ENCODE results near the gene PODXL2.
"Not testable (repeated sequence)": the region's sequence is repeated elsewhere in the genome, so short reads cannot be mapped to it uniquely, and the experiment has no call there.

The PODXL2 gene

DNA sequence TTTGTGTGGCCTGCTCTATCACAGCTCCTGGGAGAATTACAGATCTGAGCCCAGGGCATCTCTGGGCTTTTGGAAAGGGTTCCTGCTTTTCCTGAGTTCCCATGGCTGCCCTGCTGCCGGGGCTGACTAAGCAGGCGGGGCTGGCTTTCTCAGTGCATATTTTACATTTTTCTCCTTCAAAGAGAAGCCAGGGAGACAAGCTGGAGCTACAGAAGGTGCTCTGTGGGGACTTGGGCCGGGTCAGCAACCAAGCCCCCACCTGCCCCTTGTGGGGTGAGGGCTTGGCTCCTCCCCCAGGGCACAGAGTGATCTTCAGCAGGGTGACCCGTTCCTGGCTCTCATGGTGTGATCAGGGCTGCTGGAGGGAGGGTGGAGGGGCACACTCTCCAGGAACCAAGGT, 61.1 kb downstream of the PODXL2 start:
- DNase-seq (ENCODE audit: low read depth in 2 of 2) = no peak

DNA sequence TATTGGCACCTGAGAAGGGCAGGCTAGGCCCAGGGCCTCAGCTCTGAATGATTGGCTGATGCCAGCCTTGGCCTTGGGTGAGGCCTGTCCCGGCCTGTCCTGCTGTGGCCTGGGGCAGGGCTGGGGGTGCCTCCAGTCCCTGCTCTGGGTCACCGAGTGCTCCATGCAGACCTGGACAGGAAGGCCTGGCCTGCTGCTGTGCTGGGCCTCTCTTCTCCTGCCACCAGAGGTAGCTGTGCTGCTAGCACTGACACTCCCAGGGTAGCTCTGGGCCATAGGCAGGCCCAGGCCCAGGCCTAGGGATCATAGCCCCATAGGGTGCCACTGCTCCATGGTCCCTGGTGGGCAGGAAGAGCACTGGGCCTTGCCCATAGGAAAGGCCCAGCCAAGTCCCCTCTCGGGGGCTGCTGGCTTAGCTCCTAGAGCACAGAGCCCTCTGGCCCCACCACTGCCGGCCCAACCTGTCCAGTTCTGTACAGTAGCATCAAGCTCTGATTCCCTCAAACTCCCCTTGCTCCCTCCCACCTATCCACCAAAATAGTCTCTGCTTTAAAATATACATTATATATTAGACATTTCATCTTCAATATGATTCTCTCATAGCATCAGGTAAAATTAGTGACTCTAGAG, 62.0 kb downstream of the PODXL2 start:
- no peak for DNase-seq (ENCODE audit: low read depth in 2 of 2)

DNA sequence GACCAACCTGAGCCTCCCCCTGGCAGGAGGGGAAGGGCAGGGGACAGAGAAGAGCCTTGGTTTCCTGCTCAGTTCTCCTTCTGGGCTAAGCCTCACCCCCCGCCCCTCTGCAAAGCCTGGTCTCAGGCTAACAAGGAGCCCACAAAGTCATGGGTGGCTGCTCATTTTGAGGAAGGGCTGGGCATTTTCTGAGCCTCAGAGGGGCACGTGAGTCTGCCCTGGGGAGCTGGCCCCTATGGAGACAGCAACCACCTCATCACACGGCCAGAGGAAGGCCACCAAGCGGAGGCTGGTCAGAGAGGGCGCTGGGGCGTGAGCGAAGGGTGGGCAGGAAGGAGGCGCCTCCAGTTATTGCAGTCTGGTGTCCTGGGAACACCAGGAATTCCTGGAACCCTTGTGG, 62.5 kb downstream of the PODXL2 start:
- DNase-seq (ENCODE audit: low read depth in 2 of 2) = no peak

DNA sequence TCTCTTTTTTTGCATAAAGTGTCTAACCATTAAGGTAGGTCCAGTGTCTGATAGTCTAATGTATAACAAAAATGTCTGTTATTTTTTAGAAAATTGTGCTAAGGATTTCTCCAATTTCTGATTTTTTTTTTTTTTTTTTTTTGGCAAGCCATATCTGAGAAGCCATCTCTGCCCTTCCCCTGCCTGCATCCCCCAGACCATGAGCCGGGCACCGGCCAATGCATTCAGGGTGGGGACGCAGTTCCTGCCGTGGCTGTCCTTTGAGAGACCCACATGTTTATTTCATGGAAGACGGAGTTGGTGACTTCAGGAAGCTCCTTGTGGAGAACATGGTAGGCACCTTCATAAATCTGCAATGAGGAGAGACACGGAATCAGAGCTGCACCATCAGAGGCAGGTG, 63.0 kb downstream of the PODXL2 start:
- DNase-seq (ENCODE audit: low read depth in 2 of 2) = no peak

DNA sequence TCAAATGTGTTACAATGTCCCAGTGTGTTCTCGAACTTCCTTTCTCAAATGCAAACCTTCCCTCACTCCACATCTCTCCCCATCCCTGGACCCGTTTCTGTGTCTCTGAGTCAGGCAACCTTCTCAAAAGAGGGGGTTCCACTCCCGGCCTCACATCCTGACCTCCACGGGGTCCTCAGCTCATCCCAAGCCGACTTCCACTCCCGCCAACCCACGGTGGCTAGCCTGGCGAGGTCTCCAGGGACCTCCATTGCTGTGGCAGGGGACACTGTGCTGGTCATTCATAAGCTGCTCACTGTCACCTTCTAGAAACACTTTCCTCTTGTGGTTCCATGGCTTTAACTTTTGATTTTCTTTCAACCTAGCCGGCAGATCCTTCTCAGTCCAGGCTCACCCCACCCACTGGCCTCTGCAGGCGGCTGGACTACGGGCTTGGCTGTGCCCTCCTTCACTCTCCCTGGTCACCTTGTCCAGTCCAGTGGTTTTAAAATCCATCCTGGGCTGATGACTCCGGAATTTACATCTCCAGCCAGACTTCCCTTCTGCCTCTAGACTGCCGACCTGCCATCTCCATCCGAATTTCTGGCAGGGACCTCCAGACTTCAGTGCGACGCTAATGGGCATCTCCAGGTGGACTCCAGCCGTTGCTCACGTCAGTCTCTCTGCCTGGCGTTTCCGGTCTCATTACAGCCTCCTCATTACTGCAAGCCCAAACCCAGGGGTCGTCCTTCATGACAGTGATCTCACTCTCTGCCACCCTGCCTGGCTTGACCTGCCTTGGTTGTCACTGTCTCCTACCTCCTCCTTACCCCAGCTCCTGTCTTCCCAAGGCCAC, 63.7 kb downstream of the PODXL2 start:
- no peak for DNase-seq (ENCODE audit: low read depth in 2 of 2)

DNA sequence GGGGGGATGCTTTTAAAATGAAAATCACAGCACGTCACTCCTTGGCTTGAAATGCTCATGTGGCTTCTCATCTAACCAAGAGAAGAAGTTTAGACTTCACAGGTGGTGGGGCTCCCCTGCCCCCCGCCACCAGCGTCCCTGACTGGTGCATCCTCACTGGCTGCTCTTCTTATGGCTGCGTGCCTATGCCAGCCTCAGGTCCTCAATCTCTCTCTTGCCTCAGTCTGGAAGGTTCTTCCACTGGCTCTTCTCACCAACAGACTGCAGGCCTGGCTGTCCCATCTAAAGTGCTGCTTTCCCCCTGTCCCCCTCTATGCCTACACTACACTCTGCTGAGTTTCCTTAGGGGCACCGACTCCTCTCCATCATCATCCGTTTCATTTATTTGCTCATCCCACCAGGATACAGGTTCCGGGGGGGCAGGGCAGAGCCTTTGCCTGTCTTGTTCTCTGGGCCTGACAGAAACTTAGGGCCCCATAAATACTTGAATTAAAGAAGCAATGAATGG, 64.4 kb downstream of the PODXL2 start:
- DNase-seq (ENCODE audit: low read depth in 2 of 2) = no peak

DNA sequence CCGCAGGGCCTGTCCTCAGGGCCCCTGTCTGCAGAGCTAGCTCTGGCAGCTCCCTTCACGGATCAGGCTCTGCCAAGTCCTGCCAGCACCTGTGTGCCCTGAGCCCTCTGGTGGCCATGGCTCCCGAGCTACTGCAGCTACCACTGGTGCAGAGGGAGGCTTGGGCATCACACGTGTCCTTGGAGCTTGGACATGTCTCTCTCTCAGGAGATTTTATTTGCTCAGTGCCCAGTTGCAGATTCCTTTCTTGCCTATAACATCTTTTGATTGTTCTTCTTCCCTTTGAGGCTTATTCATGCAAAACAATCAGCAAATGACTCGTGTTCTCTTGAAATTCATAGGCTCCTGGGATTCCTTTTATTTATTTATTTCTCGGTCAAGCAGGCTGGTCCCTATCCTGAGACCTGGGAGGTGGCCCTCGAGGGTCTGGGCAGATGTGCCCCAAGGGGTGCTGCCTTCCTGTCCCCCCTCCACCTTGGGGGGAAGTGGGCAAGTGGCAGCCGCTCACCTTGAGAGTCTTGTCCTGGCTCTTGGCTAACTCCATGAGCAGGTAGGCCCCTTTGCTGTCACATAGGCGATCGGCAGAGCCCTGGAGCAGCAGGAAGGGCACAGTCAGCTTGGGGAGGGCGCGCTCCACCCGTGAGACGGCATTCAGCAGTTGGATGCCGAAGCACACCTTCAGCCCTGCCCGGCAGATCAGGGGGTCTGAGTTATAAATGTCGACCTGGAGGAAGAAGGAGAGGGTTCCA, 65.7 kb downstream of the PODXL2 start:
- DNase-seq (ENCODE audit: low read depth in 2 of 2) = no peak

DNA sequence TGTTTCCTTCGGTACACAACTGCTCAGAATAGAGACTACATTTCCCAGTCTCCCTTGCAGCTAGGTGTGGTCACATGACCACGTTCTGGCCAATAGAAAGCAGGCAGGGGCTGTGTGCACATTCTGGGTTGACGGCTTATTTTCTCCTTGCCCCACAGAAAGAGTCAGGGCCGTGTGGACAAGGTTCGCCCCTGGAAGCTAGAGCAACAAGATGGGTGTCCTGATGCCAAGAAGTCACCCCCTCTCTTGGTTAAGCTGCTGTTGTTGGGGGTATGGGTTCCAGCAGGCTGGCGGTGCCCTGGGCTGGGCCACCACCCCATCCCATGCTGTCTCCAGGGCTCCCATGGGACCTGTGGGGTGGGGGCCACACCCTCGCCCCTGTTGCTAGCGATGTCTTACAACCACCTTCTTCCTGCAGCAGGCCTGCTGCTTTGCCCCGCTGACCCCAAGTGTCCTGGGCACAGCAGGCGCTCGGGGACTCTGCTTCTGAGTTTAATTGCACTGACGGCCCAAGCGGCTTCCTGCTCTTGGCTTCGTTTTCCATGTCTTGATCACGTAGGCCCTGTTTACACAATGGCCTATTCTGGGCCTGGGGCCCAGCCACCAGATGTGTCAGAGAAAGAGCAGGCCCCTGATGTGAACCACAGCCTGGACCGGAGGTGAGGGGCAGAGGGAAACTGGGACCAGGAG, 68.7 kb downstream of the PODXL2 start:
- peak in 1 of 2 donors; percentile 12 for DNase-seq (ENCODE audit: low read depth in 2 of 2)

DNA sequence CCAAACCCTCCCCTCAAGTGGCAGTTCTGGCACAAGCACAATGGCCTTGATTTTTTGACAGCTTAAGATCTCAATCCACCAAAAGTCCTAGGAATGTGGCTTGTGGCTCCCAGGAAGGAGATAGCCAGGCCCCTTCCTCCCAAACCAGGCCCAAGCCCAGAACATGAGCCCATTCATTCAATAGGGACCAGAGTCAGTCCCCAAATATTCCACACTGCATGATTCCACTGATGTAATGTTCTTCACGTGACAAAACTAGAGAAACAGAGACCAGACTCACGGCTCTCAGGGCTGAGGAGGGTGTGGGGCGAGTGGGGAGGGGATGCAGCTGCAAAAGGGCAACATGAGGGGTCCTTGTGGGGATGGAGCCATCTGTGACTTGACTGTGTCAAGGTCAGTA, 69.3 kb downstream of the PODXL2 start:
- DNase-seq (ENCODE audit: low read depth in 2 of 2) = no peak

DNA sequence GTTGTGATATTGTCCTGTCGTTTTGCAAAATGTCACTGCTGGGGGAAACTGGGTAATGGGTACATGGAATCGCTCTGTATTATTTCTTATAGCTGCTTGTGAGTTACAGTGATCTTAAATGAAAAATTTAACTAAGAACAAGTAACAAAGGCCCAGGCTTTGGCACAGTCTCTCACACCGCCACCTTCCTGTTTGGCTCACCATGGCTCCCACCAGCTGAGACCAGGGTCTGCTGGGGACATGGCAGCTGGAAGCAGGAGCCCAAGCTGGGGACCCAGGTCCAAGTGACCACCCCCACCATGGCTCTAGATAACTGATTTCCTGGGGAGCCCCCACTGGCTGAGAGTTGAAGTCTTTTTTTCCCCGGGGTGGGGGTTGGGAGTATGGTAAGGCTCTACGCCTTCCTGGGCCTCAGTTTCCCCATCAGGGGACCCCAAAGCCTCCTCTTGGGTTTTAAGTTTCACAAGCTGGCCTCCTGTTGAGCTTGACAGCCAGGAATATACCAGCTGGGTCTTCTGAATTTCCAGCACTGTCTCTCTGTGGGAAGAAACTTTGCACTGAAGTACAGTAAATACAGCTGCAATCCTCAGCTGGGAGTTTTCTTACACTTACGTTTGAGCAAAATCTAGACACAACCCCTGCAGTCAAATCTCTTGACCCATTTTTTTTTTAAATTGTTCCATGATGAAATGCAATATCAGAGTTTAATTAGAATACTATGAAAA, 69.9 kb downstream of the PODXL2 start:
- no peak for DNase-seq (ENCODE audit: low read depth in 2 of 2)

DNA sequence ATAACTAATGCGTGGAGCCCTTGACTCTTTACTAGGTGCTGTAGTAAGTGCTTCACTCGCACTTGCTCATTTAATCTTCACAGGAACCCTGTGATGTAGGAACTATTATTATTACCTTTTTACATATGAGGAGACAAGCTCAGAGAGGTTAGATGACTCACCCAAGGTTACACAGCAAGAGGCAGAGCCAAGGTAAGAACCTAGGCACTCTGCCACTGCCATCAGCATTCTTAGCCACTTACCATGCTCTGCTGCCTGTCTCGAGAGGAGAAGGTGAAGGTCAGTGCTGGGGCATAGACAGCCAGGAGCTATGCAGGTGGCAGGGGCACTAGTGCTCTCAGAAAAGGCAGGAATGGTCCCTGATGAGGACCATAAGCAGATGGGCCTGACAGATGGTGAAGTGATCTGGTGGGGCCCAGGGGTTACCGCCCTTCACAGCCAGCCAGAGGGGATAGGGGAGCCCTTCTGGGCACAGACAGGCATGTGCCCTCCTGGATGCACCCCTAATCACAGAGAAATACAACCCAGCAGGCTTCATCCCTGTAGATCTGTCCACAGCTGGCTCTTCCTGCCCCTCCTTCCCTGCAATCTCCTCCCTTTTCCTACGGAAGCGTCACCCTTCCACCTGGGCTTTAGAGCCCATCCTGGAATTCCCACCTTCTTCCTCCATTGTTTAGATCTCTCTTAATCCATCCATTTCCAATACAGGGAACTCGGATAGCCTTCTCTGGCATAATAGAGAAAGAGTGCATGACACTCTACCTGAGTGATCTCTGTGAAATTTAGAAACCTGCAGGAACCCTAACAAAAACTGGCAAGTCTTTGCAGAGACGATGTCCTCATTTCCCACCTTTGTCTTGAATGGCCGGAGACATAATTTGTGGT, 70.7 kb downstream of the PODXL2 start:
- no peak for DNase-seq (ENCODE audit: low read depth in 2 of 2)

DNA sequence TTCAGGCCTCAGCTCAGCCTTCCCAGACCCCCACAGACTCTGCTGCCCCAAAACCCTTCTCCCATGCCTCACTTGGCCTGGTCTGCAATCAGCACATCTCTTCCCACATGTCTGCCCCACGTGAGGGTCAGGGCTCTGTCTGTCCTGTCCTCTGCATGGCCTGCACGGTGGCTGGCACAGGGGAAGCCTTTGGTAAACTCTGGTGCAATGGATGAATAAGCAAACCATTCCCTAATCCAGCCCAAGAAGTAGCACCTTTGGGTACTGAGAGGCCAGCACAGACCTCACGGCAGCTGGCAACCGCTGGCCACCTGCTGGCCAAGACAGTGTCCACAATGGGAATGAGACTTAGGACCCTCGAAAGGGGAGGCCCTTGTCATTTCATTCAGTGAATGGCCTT, 71.4 kb downstream of the PODXL2 start:
- no peak for DNase-seq (ENCODE audit: low read depth in 2 of 2)

DNA sequence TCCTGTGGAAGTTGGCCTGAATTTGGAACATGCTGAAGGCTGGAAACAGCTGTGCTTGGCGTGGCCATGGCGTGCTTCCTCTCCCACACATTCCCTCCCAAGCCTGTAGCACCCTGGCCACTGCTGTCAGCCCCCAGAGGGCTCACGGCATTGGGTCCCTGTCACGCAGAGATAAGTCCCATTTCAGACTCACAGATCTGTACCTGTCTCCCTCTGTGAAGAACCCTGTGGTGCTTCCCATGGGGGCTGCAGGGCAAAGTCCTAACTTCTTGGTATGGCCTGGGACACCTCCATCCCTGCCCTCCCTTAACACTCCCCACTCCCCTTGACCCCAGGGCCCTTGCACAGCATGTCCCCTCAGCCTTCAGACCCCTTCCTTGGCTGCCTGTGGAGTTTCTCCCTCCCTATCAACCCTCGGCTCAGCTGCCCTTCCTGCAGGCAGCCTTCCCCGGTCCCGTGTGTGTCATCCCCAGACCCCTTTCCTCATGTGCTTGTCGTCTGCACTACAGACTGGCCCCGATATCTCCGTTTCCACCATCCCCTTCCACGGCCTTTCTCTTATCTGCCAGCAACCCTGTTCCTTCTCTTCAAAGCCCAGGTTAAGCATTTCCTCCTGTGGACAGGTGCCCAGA, 72.4 kb downstream of the PODXL2 start:
- DNase-seq (ENCODE audit: low read depth in 2 of 2) = no peak

DNA sequence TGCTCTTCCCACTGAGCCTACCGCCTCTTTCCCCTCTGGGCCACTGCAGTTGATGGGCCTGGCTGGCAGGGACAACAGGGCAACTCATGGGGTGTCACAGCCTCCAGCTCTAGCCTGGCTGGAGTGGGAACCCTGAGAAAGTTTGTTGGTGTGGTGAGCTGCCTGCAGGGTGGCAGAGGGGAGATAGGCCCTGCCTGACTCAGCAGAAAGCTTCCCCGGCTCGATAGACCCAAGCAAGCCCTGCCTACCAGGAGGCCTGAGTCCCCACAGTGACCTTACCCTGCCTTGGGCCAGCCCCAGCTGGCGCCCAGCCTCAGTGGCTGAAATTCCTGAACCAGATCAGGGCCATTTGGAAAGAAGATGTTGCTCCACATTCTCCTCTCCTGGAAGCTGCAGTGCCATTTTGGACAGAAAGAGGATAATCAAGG, 73.2 kb downstream of the PODXL2 start:
- DNase-seq (ENCODE audit: low read depth in 2 of 2) = no peak

DNA sequence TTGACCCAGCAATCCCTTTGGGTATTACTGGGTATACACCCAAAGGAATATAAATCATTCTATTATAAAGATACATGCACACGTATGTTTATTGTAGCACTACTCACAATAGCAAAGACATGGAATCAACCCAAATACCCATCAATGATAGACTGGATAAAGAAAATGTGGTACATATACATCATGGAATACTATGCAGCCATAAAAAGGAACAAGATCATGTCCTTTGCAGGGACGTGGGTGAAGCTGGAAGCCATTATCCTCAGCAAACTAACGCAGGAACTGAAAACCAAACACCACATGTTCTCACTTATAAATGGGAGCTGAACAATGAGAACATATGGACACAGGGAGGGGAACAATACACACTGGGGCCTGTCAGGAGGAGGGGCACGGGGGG, 75.9 kb downstream of the PODXL2 start:
- DNase-seq (ENCODE audit: low read depth in 2 of 2) = not testable (repeated sequence)

DNA sequence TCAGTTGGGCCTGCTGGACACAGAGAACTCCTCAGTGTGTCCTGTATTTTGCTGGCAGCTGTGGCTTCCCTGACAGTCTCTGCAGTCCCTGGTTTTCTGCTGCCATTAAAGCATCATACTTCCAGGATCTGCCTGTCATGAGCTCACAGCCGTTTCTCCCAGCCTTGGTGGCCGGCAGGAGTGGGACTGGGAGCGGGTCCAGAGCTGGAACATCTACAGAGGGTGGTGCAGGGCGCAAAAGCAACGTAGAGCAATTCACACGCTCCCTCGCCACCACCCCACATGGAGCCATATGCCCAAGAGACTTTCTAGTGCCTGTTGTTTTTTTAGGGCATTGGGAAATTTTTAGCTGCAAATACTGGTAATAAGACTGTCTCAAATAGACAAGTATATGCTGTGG, 77.3 kb downstream of the PODXL2 start:
- no peak for DNase-seq (ENCODE audit: low read depth in 2 of 2)

DNA sequence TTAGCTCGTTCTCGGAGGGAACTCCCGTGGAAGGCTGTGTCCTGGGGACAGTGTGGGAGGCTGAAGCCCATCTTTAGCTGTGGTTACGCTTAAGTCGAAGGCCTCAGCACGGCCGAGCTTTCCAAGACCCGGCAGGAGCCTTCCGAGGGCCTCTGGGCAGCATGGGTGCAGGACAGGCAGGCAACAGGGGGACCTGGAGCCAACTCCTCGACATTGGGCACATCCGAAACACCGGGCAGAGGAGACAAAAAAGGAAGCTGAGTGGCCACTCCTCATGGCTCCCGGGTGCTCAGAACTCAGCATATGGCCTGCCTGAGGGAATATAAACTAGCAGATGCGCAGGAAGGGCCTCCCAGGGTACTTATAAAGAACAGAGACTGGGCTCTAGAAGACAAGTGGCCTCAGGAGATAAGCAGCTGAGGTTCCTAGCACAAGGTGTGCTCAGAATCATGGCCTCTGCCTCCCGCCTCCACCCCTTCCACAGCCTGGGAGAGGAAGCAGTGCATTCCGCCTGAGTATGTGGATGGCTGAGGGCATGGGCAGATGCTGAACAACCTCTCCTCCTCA, 77.9 kb downstream of the PODXL2 start:
- DNase-seq (ENCODE audit: low read depth in 2 of 2) = no peak

DNA sequence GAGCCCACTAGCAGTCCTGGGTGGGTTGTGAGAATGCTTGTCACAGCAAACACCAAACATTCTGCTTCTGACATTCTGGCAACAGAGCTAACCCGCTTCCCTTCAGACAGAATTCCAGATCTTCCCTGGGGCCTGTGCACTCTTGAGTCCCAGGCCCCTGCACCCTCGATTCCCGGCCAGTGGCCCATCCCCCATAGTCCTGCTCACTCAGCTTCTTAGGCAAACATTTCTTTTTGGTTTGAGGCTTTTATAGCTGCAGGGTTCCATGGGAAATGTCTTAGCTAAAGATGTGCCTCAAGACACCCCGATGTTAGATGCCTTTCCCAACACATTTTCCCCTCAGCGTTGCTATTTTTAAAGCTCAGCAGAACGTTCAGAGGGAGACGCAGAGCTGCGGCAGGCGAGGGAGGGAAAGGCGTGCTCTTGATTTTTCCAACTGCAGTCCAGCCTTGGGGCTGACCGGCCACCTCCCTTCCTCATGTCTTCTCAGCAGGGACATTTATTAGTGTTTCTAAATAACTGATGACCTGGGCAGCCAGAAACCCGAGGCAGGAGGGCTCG, 78.9 kb downstream of the PODXL2 start:
- no peak for DNase-seq (ENCODE audit: low read depth in 2 of 2)

DNA sequence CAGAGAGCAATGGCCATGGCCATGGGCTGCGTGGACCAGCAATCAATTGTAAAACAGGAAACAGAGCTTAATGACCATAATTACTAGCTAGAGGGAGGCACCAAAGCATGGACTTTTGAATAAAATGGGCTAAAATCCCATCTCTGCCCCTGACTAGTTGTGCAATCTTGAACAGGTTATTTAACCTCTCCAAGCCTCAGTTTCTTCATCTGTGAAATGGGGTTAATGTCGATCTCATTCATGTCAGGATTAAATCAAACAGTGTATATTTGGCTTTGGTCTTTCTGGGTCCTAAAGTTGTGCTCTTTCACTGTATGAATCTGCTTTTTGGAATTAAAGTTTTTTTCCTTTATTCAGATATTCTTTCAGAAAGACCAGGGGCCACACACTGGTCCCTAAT, 79.9 kb downstream of the PODXL2 start:
- no peak for DNase-seq (ENCODE audit: low read depth in 2 of 2)
